Panc1 (cell line): ENCODE data around the gene JAKMIP3. TPM values are rescaled to one million over a fixed set of nuclear protein-coding genes. Genes with fewer than 3 reads are reported as not detected.

Experiments used
- ATAC-seq: fragments of 200-7000 bp; cut with Tn5 transposase; 2 replicates; pipeline ENCODE4 v1.9.1; 2020; ENCODE audit warnings: mild to moderate bottlenecking, moderate library complexity
- Bru-seq: library from RNA; stranded (reverse); fragments of 400-500 nt; gene quantifications from one replicate; lab custom pipeline; 2021; lab: Mats Ljungman, UMichigan
- BruChase-seq, 2 experiments: library from RNA; stranded (reverse); fragments of 400-500 nt; gene quantifications; one replicate each; lab custom pipeline; 2021; lab: Mats Ljungman, UMichigan
- BruUV-seq: library from RNA; stranded (reverse); fragments of 400-500 nt; replicated peaks from 2 replicates; lab custom pipeline; 2021; lab: Mats Ljungman, UMichigan
- CTCF ChIA-PET: fragments of 300-600 bp; sonication (Branson Sonifier 250); formaldehyde crosslinking; loops from one replicate; lab custom pipeline; 2022; ENCODE audit warnings: antibody characterized with exemption; lab: Charles Lee
- POLR2A ChIA-PET: fragments of 300-600 bp; sonication (Branson Sonifier 250); formaldehyde crosslinking; loops from one replicate; lab custom pipeline; 2022; ENCODE audit warnings: antibody characterized with exemption; lab: Charles Lee
- DNase-seq: peaks from one replicate; pipeline ENCODE4 v3.0.0-alpha.2; 2010; ENCODE audit warnings: low read depth, low spot score
- H3K27ac ChIP-seq: 2 replicates; pipeline ENCODE4 v1.5.1; 2011; ENCODE audit warnings: mild to moderate bottlenecking, low read length, inconsistent platforms
- H3K27me3 ChIP-seq: fragments of 200-500 bp; sonication (Bioruptor generic); 2 replicates; pipeline ENCODE4 v1.6.0; 2014; ENCODE audit warnings: low read length, inconsistent platforms; ENCODE audit not compliant: control insufficient read depth, insufficient read depth
- H3K36me3 ChIP-seq: fragments of 200-500 bp; sonication (Bioruptor generic); 2 replicates; pipeline ENCODE4 v1.5.1; 2014; ENCODE audit warnings: inconsistent platforms, mild to moderate bottlenecking, low read length, moderate library complexity; ENCODE audit not compliant: control insufficient read depth, insufficient read depth
- H3K4me1 ChIP-seq: 2 replicates; pipeline ENCODE4 v1.5.1; 2011; ENCODE audit warnings: inconsistent platforms, mild to moderate bottlenecking, low read length, moderate library complexity; ENCODE audit not compliant: control insufficient read depth, insufficient read depth
- H3K4me3 ChIP-seq, 2 experiments: 2 replicates each; pipeline ENCODE4 v1.5.1; 2011 to 2012; ENCODE audit warnings: low read depth in 2 of 2, low read length in 2 of 2, mild to moderate bottlenecking in 2 of 2, inconsistent platforms in 1 of 2, moderate library complexity in 1 of 2
- H3K9me3 ChIP-seq: fragments of 200-500 bp; sonication (Bioruptor generic); 2 replicates; pipeline ENCODE4 v1.5.1; 2014; ENCODE audit warnings: low read depth, mild to moderate bottlenecking, inconsistent platforms, low read length, moderate library complexity; ENCODE audit not compliant: control insufficient read depth, insufficient read depth
- POLR2AphosphoS5 ChIP-seq: IDR thresholded peaks from 2 replicates; pipeline ENCODE4 v1.6.1; 2012; ENCODE audit warnings: mild to moderate bottlenecking, low read depth, low read length, moderate library complexity
- SIN3A ChIP-seq: IDR thresholded peaks from 2 replicates; pipeline ENCODE4 v1.6.1; 2012; ENCODE audit warnings: low read depth, mild to moderate bottlenecking, low read length, moderate library complexity, borderline replicate concordance; ENCODE audit not compliant: insufficient read depth
- TCF7L2 ChIP-seq: IDR thresholded peaks from 2 replicates; pipeline ENCODE4 v1.6.1; 2011; ENCODE audit warnings: mild to moderate bottlenecking, low read depth, low read length, inconsistent platforms
- in situ Hi-C: cut with HindIII; loops from 2 replicates; pipeline ENCODE4 v1.10.0; 2016; ENCODE audit warnings: low sequenced_read_pairs, low pct_unique_long_range_greater_than_20kb
- intact Hi-C: fragments of 100-400 bp; cut with micrococcal nuclease; formaldehyde crosslinking; loops from one replicate; pipeline ENCODE4 v1.10.0; 2022; ENCODE audit not compliant: unreplicated experiment
- long read RNA-seq: library from polyadenylated mRNA; unstranded; transcript quantifications from one replicate; pipeline ENCODE4 v2.0.0, GENCODE V29; 2021; ENCODE audit not compliant: unreplicated experiment
- polyA plus RNA-seq: library from polyadenylated mRNA; unstranded; fragments of >200 nt; gene quantifications from one replicate; pipeline ENCODE4 v1.2.1, GENCODE V29; 2012; ENCODE audit warnings: missing spikeins; ENCODE audit not compliant: insufficient read length
- total RNA-seq: library from RNA; stranded (reverse); gene quantifications from one replicate; pipeline ENCODE4 v1.2.1, GENCODE V29; 2021; ENCODE audit not compliant: unreplicated experiment
- TF ChIP-seq, protein P1 (sequence below), 2 experiments: IDR thresholded peaks; 2 replicates each; pipeline ENCODE4 v1.6.1; 2011 to 2012; ENCODE audit warnings: low read depth in 2 of 2, control low read depth in 1 of 2, low read length in 1 of 2, mild to moderate bottlenecking in 1 of 2, moderate library complexity in 1 of 2; ENCODE audit not compliant: insufficient read depth in 1 of 2
- TF ChIP-seq, protein P2 (sequence below): fragments of 450-650 bp; IDR thresholded peaks from 2 replicates; pipeline ENCODE4 v1.5.1; 2017; ENCODE audit warnings: mild to moderate bottlenecking

The JAKMIP3 gene
- 1.5 TPM for total RNA-seq
- 1.0 TPM for polyA plus RNA-seq
- percentile 40 among the genes with signal in this experiment for Bru-seq, nascent RNA
- percentile 43 among the genes with signal in this experiment for BruChase-seq, experiment 1, labeled RNA remaining after a 2-hour chase
- BruChase-seq, experiment 2, labeled RNA remaining after a 6-hour chase: percentile 47 among the genes with signal in this experiment
- long read RNA-seq, partial matches to known transcripts: 1 of 4 reads
- long read RNA-seq, other reads (novel, unspliced or antisense): 3 of 4 reads

DNA sequence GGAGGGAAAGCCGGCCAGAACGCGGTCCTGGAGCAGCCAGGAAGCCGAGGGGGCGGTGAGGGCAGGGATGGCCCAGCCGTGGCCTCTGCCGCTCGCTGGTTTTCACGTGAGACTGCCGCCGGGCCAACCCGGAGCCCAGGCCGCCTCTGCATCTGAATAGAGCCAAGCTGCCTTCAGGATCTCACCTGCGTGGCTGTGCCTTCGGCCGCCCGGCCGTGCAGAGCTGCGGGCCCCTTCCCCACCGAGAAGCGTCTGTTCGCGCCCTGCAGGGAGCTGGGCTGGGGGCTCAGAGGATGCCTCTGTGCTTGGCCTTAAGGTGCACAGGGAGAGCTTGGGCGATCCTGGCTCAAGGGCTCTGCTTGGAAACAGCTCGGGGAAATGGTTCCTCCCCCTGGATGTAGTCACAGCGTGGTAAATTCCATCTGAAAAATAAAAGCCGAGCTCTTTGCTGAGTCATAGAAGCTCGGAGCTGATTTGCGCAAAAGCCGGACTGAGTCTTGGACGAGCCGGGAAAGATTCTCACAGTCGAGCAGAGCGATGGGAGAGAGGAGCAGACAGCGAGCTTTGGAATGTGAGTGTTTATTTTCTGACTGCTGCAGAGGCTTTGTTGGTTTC, at the start of gene JAKMIP3:
TSS of gene JAKMIP3 (plus strand) at position 456 of the 615 bp plus-strand sequence. CDS start 38,863 bp downstream, outside the sequence.
- Histone ChIP-seq H3K9me3 (no peaks in the 10 kb centered on the region), H3K27ac (peak within 1 kb of the TSS; percentile 77), H3K4me1 (peaks cover 11% of the 10 kb centered on the region), H3K36me3 (no peaks in the 10 kb centered on the region), H3K27me3 (peaks cover 2% of the 10 kb centered on the region; the same call in 1 of the 2 replicates), H3K4me3 (peak within 1 kb of the TSS; percentile 56 to 70)
- in situ Hi-C loops: no loop called here
- intact Hi-C loops: no loop called here
- ChIA-PET CTCF (interaction anchor here (0.5 to 0.6 kb wide), 2 partner anchors 23 to 29 kb away, joined by 3 to 5 read pairs; no protein-coding TSS in a partner anchor), POLR2A (no interaction called here)
- peak; percentile 84 for ATAC-seq
- TF ChIP-seq, protein P1, sequence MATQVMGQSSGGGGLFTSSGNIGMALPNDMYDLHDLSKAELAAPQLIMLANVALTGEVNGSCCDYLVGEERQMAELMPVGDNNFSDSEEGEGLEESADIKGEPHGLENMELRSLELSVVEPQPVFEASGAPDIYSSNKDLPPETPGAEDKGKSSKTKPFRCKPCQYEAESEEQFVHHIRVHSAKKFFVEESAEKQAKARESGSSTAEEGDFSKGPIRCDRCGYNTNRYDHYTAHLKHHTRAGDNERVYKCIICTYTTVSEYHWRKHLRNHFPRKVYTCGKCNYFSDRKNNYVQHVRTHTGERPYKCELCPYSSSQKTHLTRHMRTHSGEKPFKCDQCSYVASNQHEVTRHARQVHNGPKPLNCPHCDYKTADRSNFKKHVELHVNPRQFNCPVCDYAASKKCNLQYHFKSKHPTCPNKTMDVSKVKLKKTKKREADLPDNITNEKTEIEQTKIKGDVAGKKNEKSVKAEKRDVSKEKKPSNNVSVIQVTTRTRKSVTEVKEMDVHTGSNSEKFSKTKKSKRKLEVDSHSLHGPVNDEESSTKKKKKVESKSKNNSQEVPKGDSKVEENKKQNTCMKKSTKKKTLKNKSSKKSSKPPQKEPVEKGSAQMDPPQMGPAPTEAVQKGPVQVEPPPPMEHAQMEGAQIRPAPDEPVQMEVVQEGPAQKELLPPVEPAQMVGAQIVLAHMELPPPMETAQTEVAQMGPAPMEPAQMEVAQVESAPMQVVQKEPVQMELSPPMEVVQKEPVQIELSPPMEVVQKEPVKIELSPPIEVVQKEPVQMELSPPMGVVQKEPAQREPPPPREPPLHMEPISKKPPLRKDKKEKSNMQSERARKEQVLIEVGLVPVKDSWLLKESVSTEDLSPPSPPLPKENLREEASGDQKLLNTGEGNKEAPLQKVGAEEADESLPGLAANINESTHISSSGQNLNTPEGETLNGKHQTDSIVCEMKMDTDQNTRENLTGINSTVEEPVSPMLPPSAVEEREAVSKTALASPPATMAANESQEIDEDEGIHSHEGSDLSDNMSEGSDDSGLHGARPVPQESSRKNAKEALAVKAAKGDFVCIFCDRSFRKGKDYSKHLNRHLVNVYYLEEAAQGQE (IDR thresholded peaks at IDR 0.05; ENCODE audit: insufficient read depth in 1 of 2, low read depth in 2 of 2, low read length in 1 of 2): no peak
- TF ChIP-seq POLR2AphosphoS5 (no peak), SIN3A (0 out of 2 replicates have a peak, but pooled peaks have one; percentile 58), TCF7L2 (no peak)
- BruUV-seq: no TSS peak
- peak; percentile 4 for DNase-seq

DNA sequence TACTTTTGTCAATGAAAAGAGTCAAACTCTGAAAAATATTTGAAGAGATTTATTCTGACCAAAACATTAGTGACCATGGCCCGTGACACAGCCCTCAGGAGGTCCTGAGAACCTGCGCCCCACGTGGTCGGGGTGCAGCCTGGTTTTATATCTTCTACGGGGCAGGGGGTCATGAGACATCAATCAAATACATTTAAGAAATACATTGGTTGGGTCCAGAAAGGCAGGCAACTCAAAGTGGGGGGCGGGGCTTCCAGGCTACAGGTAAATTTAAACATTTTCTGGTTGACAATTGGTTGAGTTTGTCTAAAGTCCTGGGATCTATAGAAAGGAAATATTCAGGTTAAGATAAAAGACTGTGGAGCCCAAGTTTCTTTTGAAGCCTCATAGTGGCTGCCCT, 49.2 kb upstream of the JAKMIP3 start:
- H3K4me3 ChIP-seq: no peak overlapping the region
- no peak for ATAC-seq
- H3K27me3 ChIP-seq: peaks cover 5% of the 10 kb centered on the region; the same call in 1 of the 2 replicates
- no peaks in the 10 kb centered on the region for H3K9me3 ChIP-seq
- no TSS peak for BruUV-seq
- intact Hi-C loops (no loop called here), in situ Hi-C loops (no loop called here)
- H3K36me3 ChIP-seq: no peaks in the 10 kb centered on the region
- no peak overlapping the region for H3K27ac ChIP-seq
- H3K4me1 ChIP-seq: no peaks in the 10 kb centered on the region
- ChIA-PET POLR2A (no interaction called here), CTCF (no interaction called here)
- TF ChIP-seq SIN3A: no peak
- TF ChIP-seq, protein P2, sequence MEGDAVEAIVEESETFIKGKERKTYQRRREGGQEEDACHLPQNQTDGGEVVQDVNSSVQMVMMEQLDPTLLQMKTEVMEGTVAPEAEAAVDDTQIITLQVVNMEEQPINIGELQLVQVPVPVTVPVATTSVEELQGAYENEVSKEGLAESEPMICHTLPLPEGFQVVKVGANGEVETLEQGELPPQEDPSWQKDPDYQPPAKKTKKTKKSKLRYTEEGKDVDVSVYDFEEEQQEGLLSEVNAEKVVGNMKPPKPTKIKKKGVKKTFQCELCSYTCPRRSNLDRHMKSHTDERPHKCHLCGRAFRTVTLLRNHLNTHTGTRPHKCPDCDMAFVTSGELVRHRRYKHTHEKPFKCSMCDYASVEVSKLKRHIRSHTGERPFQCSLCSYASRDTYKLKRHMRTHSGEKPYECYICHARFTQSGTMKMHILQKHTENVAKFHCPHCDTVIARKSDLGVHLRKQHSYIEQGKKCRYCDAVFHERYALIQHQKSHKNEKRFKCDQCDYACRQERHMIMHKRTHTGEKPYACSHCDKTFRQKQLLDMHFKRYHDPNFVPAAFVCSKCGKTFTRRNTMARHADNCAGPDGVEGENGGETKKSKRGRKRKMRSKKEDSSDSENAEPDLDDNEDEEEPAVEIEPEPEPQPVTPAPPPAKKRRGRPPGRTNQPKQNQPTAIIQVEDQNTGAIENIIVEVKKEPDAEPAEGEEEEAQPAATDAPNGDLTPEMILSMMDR: no peak
- TF ChIP-seq, protein P1 (IDR thresholded peaks at IDR 0.05; ENCODE audit: insufficient read depth in 1 of 2, low read depth in 2 of 2, low read length in 1 of 2): no peak
- no peak for TF ChIP-seq POLR2AphosphoS5
- TF ChIP-seq TCF7L2: no peak
- DNase-seq: no peak
